ENCODE data around the gene KRI1. TPM values are rescaled to one million over a fixed set of nuclear protein-coding genes. Genes with fewer than 3 reads are reported as not detected.

Gene KRI1
- total RNA-seq, 1 experiment from 2014 or later, result 24.5 TPM

- Histone ChIP-seq H3K79me2 (ENCODE audit: low read depth) (peaks cover 6% of the 10 kb centered on the region; the same call in 1 of the 2 replicates), H3K4me3 (peak overlapping the region; percentile 93), H3K9me3 (ENCODE audit: insufficient read depth, low read depth) (no peaks in the 10 kb centered on the region), H3K27ac (peak overlapping the region; percentile 90), H3K9me2 (ENCODE audit: insufficient read depth) (no peaks in the 10 kb centered on the region), H3K4me1 (replicated peaks; ENCODE audit: insufficient read depth) (peaks cover 31% of the 10 kb centered on the region), H4K20me1 (ENCODE audit: insufficient read depth) (no peaks in the 10 kb centered on the region), H2AFZ (peak overlapping the region; percentile 82), H3K27me3 (ENCODE audit: insufficient read depth, low read depth) (no peaks in the 10 kb centered on the region), H3F3A (ENCODE audit: insufficient read depth, low read depth) (peaks cover 33% of the 10 kb centered on the region), H3K4me2 (peak overlapping the region; percentile 95), H3K36me3 (ENCODE audit: low read depth) (no peaks in the 10 kb centered on the region)
- CTCF ChIA-PET, result interaction anchor here (0.6 to 2.1 kb wide), 5 partner anchors 13 to 124 kb away, joined by 3 to 17 read pairs (median 7); no protein-coding TSS in a partner anchor
- TF ChIP-seq CTCF (conservative IDR thresholded peaks at IDR 0.05) (no peak), EZH2 (IDR thresholded peaks at IDR 0.05; ENCODE audit: low read depth) (no peak)
- intact Hi-C loops (cut with micrococcal nuclease; ENCODE audit: unreplicated experiment), result loop anchor here (2.0 kb wide), 2 partner anchors 16 to 22 kb away; partner anchors contain the start of genes AP1M2 and SLC44A2
- peak; percentile 58 to 77 for DNase-seq
- no TSS peak for BruUV-seq (replicated peaks)
- POLR2A ChIA-PET (ENCODE audit: unreplicated experiment), result interaction anchor here (0.6 to 0.7 kb wide), 5 partner anchors 16 to 1211 kb away, joined by 3 to 17 read pairs (median 4); no protein-coding TSS in a partner anchor
Observed at GRCh38 chr19:10602330-10603083, 36.7 kb upstream of the KRI1 start.

GRCh38 chr19:10601999-10602329 lies 36.2 kb upstream of the KRI1 start:
- no peak for DNase-seq
- peaks cover 33% of the 10 kb centered on the region for H3F3A ChIP-seq (ENCODE audit: insufficient read depth, low read depth)
- POLR2A ChIA-PET (ENCODE audit: unreplicated experiment), result interaction anchor here (0.6 to 0.7 kb wide), 4 partner anchors 16 to 1211 kb away, joined by 3 to 17 read pairs (median 4); no protein-coding TSS in a partner anchor
- CTCF ChIA-PET, result interaction anchor here (0.6 to 2.1 kb wide), 4 partner anchors 14 to 124 kb away, joined by 5 to 17 read pairs (median 11); no protein-coding TSS in a partner anchor
- H4K20me1 ChIP-seq (ENCODE audit: insufficient read depth), result no peaks in the 10 kb centered on the region
- H3K9me2 ChIP-seq (ENCODE audit: insufficient read depth), result no peaks in the 10 kb centered on the region
- no peak overlapping the region for H2AFZ ChIP-seq
- H3K27me3 ChIP-seq (ENCODE audit: insufficient read depth, low read depth), result no peaks in the 10 kb centered on the region
- H3K9me3 ChIP-seq (ENCODE audit: insufficient read depth, low read depth), result no peaks in the 10 kb centered on the region
- no TSS peak for BruUV-seq (replicated peaks)
- no peak overlapping the region for H3K4me3 ChIP-seq
- no peak for TF ChIP-seq CTCF (conservative IDR thresholded peaks at IDR 0.05)
- no peak for TF ChIP-seq EZH2 (IDR thresholded peaks at IDR 0.05; ENCODE audit: low read depth)
- no peaks in the 10 kb centered on the region for H3K36me3 ChIP-seq (ENCODE audit: low read depth)
- H3K4me1 ChIP-seq (replicated peaks; ENCODE audit: insufficient read depth), result peaks cover 31% of the 10 kb centered on the region
- H3K79me2 ChIP-seq (ENCODE audit: low read depth), result peaks cover 6% of the 10 kb centered on the region; the same call in 1 of the 2 replicates
- H3K27ac ChIP-seq, result no peak overlapping the region
- H3K4me2 ChIP-seq, result peak overlapping the region; percentile 52; the same call in 1 of the 2 replicates
- intact Hi-C loops (cut with micrococcal nuclease; ENCODE audit: unreplicated experiment), result loop anchor here (2.0 kb wide), 2 partner anchors 15 to 23 kb away; partner anchors contain the start of genes AP1M2 and SLC44A2

- intact Hi-C loops (cut with micrococcal nuclease; ENCODE audit: unreplicated experiment), result no loop called here
- peaks cover 6% of the 10 kb centered on the region; the same call in 1 of the 2 replicates for H3K79me2 ChIP-seq (ENCODE audit: low read depth)
- no peak overlapping the region for H2AFZ ChIP-seq
- no TSS peak for BruUV-seq (replicated peaks)
- no peak for TF ChIP-seq CTCF (conservative IDR thresholded peaks at IDR 0.05)
- TF ChIP-seq EZH2 (IDR thresholded peaks at IDR 0.05; ENCODE audit: low read depth), result no peak
- no peak overlapping the region for H3K27ac ChIP-seq
- no peak overlapping the region for H3K4me3 ChIP-seq
- H3K9me3 ChIP-seq (ENCODE audit: insufficient read depth, low read depth), result no peaks in the 10 kb centered on the region
- DNase-seq, result no peak
- no peaks in the 10 kb centered on the region for H3K27me3 ChIP-seq (ENCODE audit: insufficient read depth, low read depth)
- ChIA-PET CTCF (interaction anchor here (0.6 to 0.7 kb wide), 2 partner anchors 11 to 435 kb away, joined by 3 to 5 read pairs; no protein-coding TSS in a partner anchor), POLR2A (ENCODE audit: unreplicated experiment) (no interaction called here)
- H3K36me3 ChIP-seq (ENCODE audit: low read depth), result no peaks in the 10 kb centered on the region
- H4K20me1 ChIP-seq (ENCODE audit: insufficient read depth), result no peaks in the 10 kb centered on the region
- H3K4me2 ChIP-seq, result no peak overlapping the region
- peaks cover 28% of the 10 kb centered on the region for H3F3A ChIP-seq (ENCODE audit: insufficient read depth, low read depth)
- H3K4me1 ChIP-seq (replicated peaks; ENCODE audit: insufficient read depth), result peaks cover 29% of the 10 kb centered on the region
- H3K9me2 ChIP-seq (ENCODE audit: insufficient read depth), result no peaks in the 10 kb centered on the region
Observed at GRCh38 chr19:10600149-10600548, 34.3 kb upstream of the KRI1 start.
